GM13977 (cell line): ENCODE results near the gene SYT7.

ENCODE experiments used
- DNase-seq: peaks from one replicate; pipeline ENCODE4 v3.0.0; 2012; ENCODE audit warnings: low spot score
- CTCF ChIP-seq: IDR thresholded peaks from 2 replicates; pipeline ENCODE4 v1.5.1; 2012; ENCODE audit warnings: mild to moderate bottlenecking, control low read depth; ENCODE audit not compliant: insufficient read depth; ENCODE audit errors: extremely low read depth, missing control alignments
- in situ Hi-C: fragments of 300-500 bp; cut with MboI; formaldehyde crosslinking; loops from one replicate; pipeline ENCODE4 v1.12.0; 2022; ENCODE audit warnings: low sequenced_read_pairs, low pct_unique_long_range_greater_than_20kb, mixed read lengths, inconsistent platforms; ENCODE audit not compliant: unreplicated experiment

Gene SYT7

GRCh38 chr11:61499816-61500491 lies 80.9 kb downstream of the SYT7 start:
- TF ChIP-seq CTCF = no peak
- in situ Hi-C loops = no loop called here
- no peak for DNase-seq

- TF ChIP-seq CTCF = no peak
- in situ Hi-C loops = no loop called here
- DNase-seq = no peak
Observed at GRCh38 chr11:61498767-61499341, 82.0 kb downstream of the SYT7 start.

GRCh38 chr11:61497876-61498275 lies 83.0 kb downstream of the SYT7 start:
- no peak for DNase-seq
- TF ChIP-seq CTCF = no peak
- in situ Hi-C loops = no loop called here

- TF ChIP-seq CTCF = no peak
- in situ Hi-C loops = no loop called here
- no peak for DNase-seq
Observed at GRCh38 chr11:61497473-61497872, 83.4 kb downstream of the SYT7 start.

GRCh38 chr11:61496602-61497400 lies 84.1 kb downstream of the SYT7 start:
- no peak for TF ChIP-seq CTCF
- in situ Hi-C loops = no loop called here
- no peak for DNase-seq

- TF ChIP-seq CTCF = no peak
- in situ Hi-C loops = no loop called here
- no peak for DNase-seq
Observed at GRCh38 chr11:61495801-61496601, 84.9 kb downstream of the SYT7 start.
